ENCODE results near the gene PTPRK.
"Not testable (repeated sequence)": the region's sequence is repeated elsewhere in the genome, so short reads cannot be mapped to it uniquely, and the experiment has no call there.

PTPRK gene

DNA sequence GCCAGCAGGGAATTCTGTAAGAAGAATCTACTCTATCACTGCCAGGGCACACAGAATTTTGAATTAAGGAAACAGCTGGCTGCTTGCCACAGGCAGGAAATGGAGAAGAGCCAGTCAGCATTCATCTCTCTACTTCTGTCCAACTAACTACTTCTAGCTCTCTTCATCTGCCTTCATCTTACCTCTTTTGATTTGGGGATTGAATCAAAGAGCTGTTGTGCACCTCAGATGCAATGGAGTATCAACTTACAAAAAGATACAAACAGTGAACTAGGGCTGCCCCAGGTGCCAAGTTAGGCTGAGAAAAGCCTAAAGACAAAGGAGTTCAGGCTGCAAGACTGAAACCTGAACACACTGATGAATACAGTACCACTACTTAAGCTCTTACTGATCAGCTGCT is 82.0 kb downstream of the PTPRK start:
- DNase-seq (ENCODE audit: low spot score), result no peak

DNA sequence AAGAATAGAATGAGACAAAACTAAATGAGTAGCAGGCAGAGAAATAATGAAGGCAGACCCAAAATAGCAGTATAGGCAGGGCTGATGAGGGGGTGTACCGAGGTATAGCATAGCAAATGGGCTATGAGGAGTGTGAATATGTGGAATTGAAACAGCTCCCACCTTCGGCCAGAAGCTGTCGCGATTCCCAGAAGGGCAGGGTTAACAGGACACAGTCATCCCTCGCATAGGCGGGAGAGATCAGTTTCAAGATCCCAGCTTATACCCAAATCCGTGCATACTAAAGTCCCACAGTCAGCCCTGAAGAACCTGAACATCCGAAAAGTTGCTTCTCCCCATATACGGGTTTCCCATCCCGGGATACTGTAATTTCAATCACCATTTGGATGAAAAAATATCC is 82.7 kb downstream of the PTPRK start:
- no peak for DNase-seq (ENCODE audit: low spot score)

DNA sequence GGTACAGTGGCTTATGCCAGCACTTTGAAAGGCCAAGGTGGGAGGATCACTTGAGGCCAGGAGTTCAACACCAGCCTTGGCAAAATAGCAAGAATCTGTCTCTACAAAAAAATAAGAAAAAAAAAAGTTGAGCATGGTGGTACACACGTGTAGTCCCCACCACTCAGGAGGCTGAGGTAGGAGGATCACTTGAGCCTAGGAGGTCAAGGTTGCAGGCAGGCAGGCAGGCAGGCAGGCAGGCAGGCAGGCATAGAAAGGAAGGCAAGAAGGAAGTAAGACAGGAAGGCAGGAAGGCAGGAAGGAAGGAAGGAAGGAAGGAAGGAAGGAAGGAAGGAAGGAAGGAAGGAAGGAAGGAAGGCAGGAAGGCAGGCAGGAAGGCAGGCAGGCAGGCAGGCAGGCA is 85.6 kb downstream of the PTPRK start:
- not testable (repeated sequence) for DNase-seq (ENCODE audit: low spot score)

DNA sequence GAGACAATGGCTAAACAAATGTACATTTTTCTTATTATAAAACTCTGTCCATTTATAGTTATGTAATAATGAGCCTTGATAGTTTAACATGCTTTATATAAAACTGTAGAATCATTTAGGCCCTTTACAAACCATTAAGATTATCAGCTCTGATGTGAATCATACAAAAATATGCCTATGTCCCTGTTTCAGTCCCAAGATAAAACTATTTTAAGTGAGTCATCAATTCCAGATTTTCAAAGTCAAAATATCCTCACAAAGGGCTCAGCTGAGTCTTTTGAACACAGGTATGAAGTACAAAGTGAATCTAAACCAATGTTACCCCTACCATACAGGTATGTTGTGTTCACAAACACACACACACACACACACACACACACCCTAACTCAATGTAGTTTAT is 88.0 kb downstream of the PTPRK start:
- DNase-seq (ENCODE audit: low spot score), result peak; percentile 53

DNA sequence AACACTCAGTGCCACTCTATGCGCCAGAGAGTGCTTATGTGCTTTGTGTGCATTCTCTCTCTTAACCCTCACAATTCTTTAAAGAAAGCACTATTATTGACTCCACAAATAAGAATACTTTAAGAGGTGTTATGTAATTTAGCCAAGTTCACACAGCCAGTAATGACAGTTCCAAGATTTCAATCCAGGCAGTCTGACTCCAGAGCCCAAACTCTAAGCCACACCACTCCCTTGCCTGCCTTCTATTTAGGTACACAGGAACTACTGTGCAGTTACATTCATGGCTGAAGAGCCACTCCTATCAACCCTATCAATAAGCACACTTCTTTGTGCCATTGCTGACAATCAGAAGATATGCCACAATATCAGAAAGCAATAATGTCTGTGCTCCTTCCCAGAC is 93.3 kb downstream of the PTPRK start:
- no peak for DNase-seq (ENCODE audit: low spot score)

DNA sequence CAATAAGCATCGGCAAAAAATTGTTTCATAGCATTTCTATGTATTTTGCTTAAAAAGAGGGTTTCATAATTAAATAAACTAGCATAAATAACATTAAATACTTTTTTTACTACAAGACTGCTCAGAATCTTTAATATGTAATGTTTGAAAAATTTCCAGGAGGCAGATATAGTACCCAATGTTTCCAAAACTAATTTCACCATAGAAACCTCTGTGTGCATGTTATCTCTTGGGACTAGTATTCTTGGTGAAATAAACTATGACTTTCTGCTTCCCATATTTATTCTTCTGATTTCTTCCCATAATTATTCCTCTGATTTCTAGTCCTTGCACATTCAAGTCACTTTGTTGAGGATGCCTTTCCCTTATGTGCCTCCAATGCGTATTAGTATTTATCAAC is 94.5 kb downstream of the PTPRK start:
- no peak for DNase-seq (ENCODE audit: low spot score)

DNA sequence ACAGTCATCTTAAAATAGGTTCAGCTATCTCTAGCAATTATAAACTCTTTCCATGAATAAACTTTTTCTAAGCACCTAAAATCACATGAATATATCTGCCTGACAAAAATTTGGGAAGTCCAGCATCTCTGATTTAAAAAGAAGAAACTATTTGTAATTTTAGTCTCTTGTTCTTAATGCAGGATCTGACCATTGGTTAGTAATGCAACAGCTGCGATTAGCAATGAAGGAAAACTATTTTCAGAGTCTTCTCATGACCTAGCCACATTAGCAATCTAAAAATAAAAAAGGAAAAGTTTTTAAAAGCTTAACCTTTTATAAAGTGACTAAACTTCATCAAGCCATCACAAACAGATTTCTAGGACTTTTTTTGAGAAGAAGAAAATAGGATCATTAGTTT is 97.5 kb downstream of the PTPRK start:
- no peak for DNase-seq (ENCODE audit: low spot score)

DNA sequence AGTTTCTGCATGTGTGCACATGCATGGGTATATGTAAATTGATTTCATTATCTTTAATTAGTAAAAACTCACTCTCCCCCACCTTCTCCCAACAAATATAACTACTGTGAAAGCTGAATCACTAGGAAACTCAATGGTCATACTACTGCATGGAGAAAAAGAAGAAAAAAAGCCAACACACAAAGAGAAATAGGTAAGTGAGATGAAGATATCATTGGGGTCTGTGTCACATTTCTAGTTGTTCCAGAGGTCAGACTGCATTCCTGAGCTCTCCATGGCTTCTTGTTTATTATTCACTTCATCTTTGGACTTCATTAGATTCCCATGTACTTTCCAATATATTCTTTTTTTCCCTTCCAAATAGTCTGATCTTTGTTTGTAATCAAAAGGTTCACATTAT is 98.2 kb downstream of the PTPRK start:
- no peak for DNase-seq (ENCODE audit: low spot score)

DNA sequence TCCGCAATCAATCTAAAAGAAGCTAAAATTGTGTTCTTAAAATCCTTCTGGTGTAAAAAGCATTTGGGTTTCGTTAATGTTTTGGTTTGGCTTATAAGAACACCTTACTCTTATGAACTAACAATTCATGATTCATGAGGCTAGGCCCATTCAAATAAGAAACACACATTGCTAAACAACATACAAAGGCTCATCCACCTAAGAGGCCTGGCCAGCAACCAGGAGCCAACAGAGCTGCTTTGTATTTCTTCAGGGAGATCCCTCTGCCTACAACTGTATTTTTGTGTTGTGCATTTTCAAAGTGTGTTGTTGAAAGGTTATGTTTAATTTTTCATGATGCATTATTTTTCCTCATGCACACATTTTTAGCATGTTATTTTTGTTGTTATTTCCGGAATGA is 98.6 kb downstream of the PTPRK start:
- no peak for DNase-seq (ENCODE audit: low spot score)

DNA sequence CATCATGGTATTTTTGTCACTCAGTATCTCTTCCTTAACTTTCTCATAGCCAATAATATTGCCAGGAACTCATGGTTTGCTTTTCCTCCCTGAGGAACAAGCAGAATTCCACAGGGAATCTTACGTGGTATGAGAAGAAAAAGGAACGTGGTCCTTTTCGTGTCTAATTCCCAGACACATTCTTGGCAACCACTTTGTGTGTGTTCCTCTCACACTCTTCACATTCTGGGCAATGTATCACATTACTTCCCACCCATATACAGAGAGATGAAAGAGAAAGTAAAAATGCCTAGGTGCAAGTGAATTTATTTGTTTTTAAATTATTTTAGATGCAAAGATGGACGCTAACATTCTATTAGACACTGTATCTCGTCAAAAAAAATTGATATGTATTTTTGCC is 102.7 kb downstream of the PTPRK start:
- DNase-seq (ENCODE audit: low spot score), result no peak

DNA sequence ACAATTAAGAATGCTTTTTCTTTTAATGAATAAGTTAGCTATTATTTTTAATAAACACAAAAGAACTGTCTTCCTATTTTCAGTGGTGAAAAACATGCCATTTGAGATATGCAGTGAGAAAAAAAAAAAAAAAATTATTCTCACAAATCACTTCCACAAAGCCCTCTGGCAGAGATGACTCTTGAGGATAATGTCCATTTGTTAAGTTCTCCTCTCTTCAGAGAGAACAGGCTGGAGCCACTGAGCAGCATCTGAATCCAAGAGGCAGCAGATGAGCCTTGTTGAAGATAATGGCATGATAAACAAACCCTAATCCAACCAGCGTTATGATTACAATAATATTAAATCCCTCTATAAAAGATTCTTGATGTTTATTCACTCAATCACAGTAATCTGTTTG is 105.0 kb downstream of the PTPRK start:
- no peak for DNase-seq (ENCODE audit: low spot score)

DNA sequence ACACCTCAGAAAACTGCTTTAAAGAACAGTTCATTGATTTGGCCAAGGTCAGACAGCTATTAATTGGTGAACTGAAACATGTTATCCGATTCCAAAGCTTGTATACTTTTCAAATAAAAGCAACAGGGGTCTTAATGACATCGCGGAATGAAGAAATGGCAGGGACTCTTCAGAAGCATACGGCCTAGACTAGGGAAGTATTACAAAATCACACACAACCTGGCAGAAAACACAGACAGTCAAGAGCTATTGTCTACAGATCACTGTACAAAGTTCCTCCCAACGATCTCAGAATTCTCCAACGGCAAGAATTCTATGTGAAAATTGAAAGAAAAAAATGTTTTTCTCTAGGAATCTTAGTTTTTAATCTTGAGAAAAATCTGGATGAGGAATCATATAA is 105.5 kb downstream of the PTPRK start:
- no peak for DNase-seq (ENCODE audit: low spot score)

DNA sequence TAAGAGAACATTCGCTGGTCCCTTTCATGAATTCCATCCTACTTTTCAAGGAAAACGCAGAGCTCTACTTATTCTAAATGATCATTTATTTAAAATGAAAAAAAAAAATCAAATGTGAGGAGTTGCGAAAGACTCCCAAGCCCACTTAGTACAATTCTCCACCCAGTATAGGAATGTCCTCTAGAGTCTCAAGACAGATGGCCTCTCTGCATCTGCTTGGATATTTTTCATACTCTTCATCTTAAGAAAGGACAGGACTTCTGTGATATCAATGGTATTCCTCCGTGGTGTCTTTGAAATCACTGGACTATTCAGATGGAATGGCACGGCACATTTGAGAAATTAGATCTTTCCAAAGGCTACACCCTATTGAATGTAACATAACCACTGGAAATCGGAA is 107.1 kb downstream of the PTPRK start:
- no peak for DNase-seq (ENCODE audit: low spot score)

DNA sequence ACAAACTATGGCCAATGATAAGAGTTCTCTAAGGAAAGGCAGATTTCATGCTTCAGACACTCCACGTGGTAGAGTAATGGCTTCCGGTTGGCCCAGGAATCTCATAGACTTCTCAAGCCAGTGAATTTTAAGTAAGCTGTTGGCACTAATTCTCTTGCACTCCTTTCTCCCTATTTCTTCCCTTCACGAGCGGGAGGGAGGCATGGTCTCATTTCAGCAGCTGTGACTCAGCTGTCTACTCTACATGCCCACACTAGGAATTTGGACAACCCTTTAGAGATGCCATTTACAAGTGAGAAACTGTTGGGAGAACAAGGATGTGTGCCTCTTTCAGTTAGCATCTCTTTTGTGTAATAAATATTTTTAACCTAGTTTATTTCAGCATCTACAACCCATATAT is 107.7 kb downstream of the PTPRK start:
- peak; percentile 17 for DNase-seq (ENCODE audit: low spot score)

DNA sequence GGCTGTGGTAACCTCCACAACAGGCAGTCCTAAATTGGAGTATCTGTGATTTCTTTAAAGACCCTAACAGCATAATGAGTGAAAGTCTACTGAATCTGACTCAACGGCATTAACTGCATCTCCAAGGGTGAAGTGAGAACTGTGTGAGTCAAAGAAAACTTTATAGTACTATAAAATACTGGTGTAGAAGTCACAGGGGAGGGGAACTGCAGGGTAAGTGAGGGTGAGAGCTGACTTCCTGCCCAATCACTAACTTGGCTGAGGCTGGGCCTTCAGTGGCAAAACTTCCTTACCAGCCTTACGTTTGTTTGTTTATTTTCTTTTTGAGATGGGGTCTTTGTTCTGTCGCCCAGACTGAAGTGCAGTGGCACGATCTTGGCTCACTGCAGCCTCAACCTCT is 109.8 kb downstream of the PTPRK start:
- DNase-seq (ENCODE audit: low spot score), result no peak

DNA sequence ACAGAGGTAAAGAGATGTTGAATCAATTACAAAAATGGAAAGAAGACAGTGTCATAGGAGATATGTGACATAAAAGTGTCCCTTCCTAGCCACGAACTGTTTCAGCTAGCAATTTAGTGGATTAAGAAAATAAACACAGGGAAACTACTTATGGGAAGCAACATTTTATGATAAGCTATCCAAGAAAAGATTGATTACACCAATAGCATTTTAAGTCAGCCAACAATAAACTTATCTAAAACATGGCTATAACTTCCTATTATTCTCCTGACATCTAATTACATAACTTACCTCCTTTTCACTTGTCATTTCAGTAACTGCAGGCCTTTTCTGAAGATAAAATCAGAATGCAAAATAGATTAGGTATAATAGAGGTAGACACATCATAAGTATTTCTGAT is 111.4 kb downstream of the PTPRK start:
- DNase-seq (ENCODE audit: low spot score), result no peak

DNA sequence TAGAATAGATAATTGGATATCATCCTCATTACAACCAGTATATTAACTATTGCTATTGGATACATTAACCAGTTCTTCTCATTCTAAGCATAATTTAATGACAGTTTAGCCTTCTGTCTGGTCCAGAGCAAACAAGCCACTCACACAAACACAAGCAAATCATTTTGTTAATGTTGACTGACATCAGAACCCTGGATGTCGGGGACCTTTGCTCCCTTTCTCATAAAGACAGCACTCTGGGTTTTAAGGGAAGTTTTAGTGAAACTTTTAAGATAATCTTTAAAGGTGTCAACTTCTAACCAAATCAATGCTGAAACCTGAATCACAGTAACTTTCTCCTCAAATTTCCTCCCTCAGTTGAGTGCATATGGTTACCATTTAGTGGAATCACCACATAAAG is 113.9 kb downstream of the PTPRK start:
- DNase-seq (ENCODE audit: low spot score), result no peak

DNA sequence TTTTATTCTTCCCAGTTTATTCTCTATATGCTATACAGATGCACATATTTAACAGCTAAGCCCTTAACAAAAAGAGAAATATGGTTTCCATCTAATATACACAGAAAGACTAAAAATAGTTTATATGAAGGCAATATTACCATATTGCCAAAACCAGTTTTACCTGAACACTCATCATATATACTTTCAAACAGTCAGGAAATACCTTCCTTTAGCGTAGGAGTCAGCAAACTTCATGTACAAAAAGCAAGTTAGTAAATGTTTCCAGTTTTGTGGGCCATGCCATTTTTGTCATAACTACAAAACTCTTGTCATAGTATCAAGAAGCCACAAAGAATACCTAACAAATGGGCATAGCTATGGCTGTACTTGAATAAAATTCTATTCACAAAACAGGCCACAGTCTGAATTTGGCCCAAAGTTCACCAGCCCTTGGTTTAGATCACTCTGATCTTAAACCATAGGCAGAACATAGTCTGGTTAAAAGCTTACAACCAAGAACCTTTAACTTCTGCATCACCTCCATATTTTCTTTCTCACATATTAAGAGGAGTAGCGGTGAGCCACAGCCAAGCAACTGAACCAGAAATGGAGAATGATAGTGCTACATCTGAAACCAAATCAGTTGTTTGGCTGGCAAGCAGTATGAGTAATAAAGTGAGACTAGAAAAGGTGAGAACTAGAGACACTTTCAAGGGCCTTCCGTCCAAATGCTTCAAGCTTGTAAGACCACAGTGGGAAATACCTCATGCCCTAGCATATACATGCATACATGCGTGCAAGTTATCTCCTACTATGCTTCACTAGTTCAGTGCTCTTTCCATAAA is 116.6 kb downstream of the PTPRK start:
- no peak for DNase-seq (ENCODE audit: low spot score)

DNA sequence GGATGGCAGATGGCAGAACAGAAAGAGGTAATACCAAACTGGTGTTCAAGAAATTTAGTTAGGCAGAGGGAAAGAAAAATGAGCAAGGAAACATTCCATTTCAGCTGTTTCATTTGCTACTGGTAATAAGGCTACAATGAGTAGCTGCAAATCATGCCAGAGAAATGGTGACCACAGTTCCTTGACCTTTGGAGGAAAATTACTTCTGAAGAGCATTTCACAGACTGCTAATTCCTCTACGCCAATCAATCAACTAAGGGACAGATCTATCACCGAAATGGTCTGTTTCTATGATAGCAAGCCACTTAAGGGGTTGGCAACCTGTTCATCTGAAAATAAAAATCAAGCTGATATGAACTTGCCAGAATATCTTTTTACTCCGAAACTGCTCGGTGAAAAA is 119.5 kb downstream of the PTPRK start:
- DNase-seq (ENCODE audit: low spot score), result peak; percentile 16

DNA sequence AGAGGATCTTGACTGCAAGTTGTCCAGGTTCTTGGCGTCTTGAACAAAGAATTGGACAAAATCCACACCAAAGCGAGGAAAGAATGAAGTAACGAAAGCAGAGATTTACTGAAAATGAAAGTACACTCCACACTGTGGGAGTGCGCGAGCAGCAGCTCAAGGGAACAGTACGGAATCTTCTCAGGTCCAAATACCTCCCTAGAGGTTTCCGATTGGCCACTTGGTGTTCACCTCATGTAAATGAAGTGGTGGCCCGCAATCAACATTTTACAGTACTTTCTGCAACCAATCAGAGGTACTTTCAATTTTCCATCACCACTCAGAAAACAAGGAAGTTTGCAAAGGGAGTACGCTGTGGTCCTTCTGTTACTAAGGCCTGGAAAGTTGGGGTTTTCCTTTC is 122.4 kb downstream of the PTPRK start:
- DNase-seq (ENCODE audit: low spot score), result no peak

DNA sequence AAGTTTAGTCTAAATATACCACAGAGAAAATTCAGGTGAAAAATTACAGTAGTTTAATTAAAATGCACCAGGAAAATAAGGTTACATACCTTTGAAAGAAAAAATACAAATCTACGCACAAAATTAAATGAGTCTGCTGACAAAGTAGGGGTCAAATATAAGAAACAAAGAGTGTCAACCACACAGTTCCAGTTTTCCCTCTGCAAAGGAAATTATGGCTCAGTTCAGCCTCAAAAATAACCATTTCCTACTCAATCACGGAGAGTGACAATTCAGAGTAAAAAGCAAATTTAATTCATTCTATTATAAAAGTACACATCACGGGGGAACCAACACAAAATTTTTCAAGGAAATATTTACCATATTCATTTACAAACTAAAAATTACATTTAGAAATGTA is 124.8 kb downstream of the PTPRK start:
- DNase-seq (ENCODE audit: low spot score), result no peak

DNA sequence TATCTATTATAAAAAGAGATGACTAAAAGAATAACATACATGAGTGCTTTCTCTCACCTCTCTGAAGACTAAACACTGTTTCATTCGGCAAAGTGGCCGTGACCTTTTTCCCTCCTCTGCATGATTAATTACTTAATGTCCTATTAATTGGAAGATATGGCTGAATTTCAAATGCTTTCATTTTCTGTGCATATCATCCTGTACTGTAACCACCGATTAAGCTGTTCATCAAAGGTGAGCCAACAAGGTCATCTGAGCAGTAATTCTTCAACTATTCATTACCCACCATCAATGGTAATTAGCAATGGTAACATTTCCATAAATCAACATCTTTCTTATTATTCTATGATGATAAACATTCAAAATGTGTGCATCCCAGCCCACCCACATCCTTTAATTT is 125.2 kb downstream of the PTPRK start:
- no peak for DNase-seq (ENCODE audit: low spot score)

DNA sequence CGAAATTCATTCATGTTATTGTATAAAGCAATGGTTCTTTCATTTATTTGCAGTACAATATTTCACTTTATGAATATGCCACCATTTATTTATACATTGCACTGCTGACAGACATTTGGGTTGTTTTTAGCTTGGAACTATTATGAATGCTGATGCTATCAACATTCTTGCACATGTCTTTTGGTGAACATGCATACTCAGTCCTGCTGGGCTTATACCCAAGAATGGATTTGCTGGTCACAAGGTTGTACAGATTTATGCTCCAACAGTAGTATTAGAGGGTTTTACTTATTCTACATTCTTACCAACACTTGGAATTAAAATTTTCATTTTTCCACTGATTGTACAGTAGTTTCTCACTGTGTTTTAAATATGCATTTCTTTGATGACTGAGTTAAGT is 126.2 kb downstream of the PTPRK start:
- DNase-seq (ENCODE audit: low spot score), result no peak

DNA sequence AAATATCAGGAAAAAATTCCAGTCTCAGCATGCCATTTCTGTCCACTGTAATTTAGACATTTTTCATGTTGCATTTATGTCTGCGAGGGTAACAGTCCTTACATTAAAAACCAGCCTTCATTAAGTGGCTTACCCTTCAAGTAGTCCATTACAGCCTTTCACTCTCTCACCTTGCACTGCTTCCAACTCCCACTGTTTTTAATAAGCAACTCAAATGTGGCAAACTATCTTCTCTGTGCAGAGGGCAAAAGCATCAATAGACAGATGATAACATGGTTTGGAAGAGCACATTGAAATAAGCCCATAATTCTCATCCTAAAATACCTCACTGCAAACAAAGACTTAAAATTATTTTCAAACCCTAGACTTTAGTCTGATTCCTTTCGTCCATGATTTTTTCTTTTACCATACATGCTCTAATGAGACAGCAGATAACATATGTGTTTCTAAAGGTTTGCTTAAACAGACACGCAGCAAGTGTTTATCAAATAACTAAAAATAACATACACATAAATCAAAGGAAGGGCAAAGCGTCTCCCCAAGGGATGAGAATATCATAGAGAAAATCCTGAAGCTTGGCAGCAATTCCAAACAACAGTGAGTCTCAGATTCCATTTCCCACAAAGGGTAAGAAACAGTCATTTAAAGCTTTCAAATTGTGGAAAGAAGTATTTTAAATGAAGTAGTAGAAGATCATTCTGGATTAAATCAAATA is 130.4 kb downstream of the PTPRK start:
- DNase-seq (ENCODE audit: low spot score), result no peak
